AG09319 (cell line): ENCODE results near the gene SYT17.

Experiments used
- DNase-seq: peaks from one replicate; pipeline ENCODE4 v3.0.0-alpha.2; 2010; ENCODE audit warnings: low read depth; ENCODE audit errors: extremely low read depth
- TF ChIP-seq, protein P1 (sequence below): IDR thresholded peaks from 2 replicates; pipeline ENCODE4 v1.5.1; 2011; ENCODE audit warnings: low read depth, mild to moderate bottlenecking, inconsistent platforms, low read length, moderate library complexity

Gene SYT17

DNA sequence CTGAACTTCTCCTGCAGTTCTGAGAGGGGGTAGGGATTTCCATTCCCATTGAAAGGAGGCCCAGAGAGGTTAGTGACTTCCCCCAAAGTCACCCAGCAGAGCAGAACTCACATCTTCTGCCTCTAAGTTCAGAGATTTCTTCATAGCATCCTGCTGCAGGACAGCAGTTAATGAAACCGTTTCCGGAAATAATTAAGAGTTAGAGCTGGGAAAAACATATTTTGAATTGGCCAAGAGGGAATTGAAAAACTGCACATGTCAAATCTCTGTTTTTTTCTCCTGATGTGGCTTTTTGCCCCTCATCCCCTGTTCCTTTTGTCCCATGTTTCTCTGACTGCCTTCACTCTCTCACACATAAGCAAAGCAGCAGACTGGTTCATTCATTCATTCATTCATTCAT, 27.6 kb upstream of the SYT17 start:
- DNase-seq = no peak
- TF ChIP-seq, protein P1, sequence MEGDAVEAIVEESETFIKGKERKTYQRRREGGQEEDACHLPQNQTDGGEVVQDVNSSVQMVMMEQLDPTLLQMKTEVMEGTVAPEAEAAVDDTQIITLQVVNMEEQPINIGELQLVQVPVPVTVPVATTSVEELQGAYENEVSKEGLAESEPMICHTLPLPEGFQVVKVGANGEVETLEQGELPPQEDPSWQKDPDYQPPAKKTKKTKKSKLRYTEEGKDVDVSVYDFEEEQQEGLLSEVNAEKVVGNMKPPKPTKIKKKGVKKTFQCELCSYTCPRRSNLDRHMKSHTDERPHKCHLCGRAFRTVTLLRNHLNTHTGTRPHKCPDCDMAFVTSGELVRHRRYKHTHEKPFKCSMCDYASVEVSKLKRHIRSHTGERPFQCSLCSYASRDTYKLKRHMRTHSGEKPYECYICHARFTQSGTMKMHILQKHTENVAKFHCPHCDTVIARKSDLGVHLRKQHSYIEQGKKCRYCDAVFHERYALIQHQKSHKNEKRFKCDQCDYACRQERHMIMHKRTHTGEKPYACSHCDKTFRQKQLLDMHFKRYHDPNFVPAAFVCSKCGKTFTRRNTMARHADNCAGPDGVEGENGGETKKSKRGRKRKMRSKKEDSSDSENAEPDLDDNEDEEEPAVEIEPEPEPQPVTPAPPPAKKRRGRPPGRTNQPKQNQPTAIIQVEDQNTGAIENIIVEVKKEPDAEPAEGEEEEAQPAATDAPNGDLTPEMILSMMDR = no peak

DNA sequence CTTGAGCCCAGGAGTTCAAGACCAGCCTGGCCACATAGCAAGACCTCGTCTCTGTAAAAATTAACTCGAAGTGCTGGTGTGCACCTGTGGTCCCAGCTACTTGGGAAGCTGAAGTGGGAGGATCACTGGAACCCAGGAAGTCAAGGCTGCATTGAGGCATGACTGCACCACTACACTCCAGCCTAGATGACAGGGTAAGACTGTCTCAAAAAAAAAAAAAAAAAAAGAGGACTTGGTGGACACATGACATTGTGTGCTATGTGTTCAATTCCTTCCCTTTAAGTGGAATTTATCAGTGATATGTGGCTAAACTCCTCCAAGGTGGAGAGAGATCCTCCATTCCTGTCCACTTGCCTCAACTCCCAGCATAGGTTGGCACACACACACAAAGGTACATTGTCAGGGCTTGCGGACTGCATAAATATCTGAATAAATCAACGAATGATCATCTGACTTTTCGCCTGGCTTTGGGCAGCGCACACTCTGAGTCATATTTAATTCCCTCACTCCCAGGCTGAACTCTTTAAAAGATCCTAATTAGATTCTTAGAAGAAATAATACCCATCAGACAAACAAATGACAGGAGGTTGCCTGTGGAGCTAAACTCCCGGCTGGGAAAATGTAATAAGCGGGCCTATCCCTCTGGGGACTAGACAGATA, 25.0 kb upstream of the SYT17 start:
- DNase-seq = no peak
- TF ChIP-seq, protein P1 = no peak

DNA sequence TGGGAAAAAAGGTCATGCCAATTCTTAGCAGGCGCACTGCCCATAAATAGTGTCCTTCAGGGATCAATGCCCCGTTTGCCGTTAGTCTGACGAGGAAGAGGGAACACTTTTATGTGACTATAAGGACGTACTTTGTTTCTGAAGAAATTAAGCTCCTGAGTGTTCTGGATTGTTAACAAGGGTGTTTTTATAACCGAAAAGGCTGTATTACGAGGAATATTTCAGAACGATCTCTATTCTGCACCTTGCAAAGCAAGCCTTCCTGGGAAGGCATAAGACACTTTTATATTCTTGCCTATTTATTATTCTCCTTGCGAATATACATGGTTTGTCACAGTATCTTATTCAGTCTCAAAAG, 24.5 kb upstream of the SYT17 start:
- TF ChIP-seq, protein P1 = no peak

DNA sequence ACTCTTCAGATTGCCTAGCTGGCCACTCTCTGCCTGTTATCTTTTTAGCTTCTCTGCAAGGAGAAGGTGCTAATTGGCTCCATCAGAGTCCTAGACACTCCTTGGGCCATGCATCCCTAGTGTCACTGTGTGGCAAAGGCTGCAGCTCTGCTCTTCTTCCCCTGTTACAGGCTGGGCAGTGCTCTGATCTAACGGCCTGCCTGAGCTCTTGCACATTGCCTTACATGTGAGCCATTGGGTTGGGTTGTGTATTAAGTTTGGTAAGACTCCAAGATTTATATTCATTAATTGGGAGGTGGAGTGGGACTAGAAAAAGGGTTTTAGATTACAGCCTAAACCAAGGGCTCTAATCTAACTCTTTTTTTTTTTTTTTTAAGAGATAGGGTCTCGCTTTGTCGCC, 23.0 kb upstream of the SYT17 start:
- TF ChIP-seq, protein P1 = no peak
- no peak for DNase-seq

More for the DNA sequence above, 24.5 kb upstream of the SYT17 start:
- DNase-seq = no peak

DNA sequence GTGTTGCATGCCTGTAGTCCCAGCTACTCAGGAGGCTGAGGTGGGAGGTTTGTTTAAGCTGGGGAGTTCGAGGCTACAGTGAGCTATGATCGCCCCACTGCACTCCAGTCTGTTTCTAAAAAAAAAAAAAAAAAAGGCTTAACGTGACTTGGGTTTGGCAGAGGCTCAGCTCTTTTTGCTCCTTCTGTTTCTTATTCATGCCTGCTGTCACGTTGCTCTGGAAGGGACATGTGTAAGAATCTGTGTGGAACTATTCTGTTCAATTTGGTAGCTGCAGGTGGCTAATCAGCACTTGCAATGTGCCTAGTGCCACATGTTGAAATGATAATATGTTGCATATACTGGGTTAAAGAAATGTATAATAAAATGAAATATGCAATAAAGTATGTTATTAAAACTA, 20.9 kb upstream of the SYT17 start:
- TF ChIP-seq, protein P1 = no peak
- DNase-seq = no peak

DNA sequence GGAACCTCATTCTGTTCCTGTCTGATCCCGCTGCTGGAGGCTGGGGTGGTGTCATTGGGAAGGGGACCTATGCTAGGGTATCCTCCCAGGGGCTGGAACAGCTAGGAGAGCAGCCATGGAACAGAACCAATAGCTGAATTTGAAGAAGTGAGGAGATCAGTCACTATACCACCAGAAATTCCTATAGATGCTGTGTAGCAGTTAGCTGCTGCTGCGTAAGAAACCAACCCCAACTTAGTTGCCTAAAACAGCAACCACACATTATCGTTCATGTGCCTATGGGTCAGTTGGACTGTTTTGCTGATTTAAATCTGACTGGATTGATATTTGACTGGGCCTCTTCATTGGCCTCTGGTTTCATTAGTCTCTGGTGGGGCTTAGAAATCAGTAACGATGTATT, 20.4 kb upstream of the SYT17 start:
- DNase-seq = no peak
- TF ChIP-seq, protein P1 = no peak

DNA sequence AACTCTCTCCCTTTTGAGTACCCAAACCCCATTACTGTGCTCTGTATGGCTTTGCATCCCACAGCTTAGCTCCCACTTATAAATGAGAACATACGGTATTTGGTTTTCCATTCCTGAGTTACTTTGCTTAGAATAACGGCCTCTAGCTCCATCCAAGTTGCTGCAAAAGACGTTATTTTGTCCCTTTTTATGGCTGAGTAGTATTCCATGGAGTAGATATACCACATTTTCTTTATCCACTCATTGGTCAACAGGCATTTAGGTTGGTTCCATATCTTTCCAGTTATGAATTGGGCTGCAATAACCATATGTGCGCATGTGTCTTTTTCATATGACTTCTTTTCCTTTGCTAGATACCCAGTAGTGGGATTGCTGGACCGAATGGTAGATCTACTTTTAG, 19.9 kb upstream of the SYT17 start:
- TF ChIP-seq, protein P1 = no peak
- no peak for DNase-seq
